Effector memory CD4-positive, alpha-beta T cell (primary cell): ENCODE measurements around the gene NOTCH2.
"Not testable (repeated sequence)": the region's sequence is repeated elsewhere in the genome, so short reads cannot be mapped to it uniquely, and the experiment has no call there.

Experiments used
- DNase-seq, 3 donors: peaks; one replicate each; pipeline ENCODE4 v3.0.0-alpha.2; 2020
- H3K27ac ChIP-seq: 2 replicates; pipeline ENCODE4 v1.7.0; 2013; ENCODE audit warnings: mild to moderate bottlenecking, low read length, moderate library complexity; ENCODE audit not compliant: insufficient read depth, poor library complexity, severe bottlenecking
- H3K27me3 ChIP-seq: replicated peaks from 2 replicates; pipeline ENCODE4 v1.7.0; 2013; ENCODE audit warnings: mild to moderate bottlenecking, low read length; ENCODE audit not compliant: insufficient read depth, control insufficient read depth, poor library complexity, severe bottlenecking
- H3K36me3 ChIP-seq: 2 replicates; pipeline ENCODE4 v1.7.0; 2013; ENCODE audit warnings: mild to moderate bottlenecking, low read length, moderate library complexity; ENCODE audit not compliant: control insufficient read depth, insufficient read depth
- H3K4me1 ChIP-seq: 2 replicates; pipeline ENCODE4 v1.7.0; 2013; ENCODE audit warnings: low read length, mild to moderate bottlenecking; ENCODE audit not compliant: control insufficient read depth, insufficient read depth, poor library complexity, severe bottlenecking
- H3K4me3 ChIP-seq: 2 replicates; pipeline ENCODE4 v1.7.0; 2013; ENCODE audit warnings: low read length, low read depth, mild to moderate bottlenecking; ENCODE audit not compliant: insufficient read depth, poor library complexity, severe bottlenecking
- H3K9me3 ChIP-seq: 2 replicates; pipeline ENCODE4 v1.7.0; 2013; ENCODE audit warnings: mild to moderate bottlenecking, low read length, moderate library complexity; ENCODE audit not compliant: control insufficient read depth

The NOTCH2 gene

DNA sequence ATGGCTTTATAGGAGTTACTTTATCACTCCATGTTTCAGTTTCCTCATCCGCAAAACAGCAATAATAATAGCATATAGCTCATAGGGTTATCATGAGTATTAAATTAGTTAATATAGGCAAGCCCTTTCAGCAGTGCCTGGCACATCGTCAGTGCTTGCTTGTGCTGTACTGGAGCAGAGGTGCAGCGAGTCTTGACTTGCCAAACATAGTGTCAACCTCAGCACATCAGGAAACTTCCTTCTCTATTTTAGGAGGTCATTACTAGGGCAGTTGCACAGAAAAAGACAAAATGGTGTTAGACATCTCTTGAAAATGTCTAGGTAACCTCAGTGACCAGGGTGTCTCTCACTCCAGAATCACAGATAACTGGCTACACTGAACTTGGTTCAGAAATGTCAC is 34.3 kb upstream of the NOTCH2 start:
- H3K36me3 ChIP-seq, DNase-seq, H3K4me1 ChIP-seq, H3K4me3 ChIP-seq, H3K9me3 ChIP-seq, H3K27me3 ChIP-seq, H3K27ac ChIP-seq: not testable (repeated sequence)

DNA sequence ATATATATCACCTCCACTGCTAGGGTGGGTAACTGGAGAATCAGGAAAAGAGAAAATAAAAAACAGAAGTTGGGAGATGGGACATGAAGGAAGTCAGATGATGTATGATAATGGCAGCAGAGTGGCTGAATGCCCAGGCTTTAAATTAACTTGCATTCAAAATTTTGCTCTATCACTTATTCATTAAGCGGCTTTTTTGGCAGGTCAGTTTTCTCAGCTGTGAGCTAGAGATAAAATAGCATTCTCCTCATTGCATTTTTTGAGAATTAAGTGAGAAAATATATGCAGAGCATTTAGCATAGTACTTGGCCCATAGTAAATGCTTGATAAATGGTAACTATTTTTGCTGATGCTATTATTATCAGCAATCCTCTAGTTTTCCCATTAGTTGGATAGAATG is 32.1 kb upstream of the NOTCH2 start:
- not testable (repeated sequence) for H3K27ac ChIP-seq, H3K36me3 ChIP-seq, H3K27me3 ChIP-seq, H3K9me3 ChIP-seq, DNase-seq, H3K4me1 ChIP-seq, H3K4me3 ChIP-seq

DNA sequence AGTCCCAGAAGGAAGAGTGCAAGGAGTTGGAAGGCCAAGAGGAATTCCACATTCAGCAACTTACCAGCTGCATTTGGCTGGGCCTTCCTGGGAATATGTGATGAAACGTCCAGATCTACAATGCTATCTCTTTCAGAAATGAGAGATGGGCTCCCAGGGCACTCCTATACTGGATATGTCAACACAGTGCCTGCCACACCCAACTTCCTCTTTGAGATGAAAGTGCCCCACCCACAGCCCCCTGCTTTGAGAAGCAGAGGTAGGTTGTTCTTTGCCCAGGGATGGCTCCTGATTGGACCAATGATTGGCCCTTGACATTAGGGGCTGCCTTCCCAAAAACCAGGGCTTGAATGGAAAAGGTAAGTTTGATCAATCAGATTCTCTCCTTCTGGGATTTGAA is 31.1 kb upstream of the NOTCH2 start:
- H3K27ac ChIP-seq, H3K4me1 ChIP-seq, H3K27me3 ChIP-seq, DNase-seq, H3K9me3 ChIP-seq, H3K36me3 ChIP-seq, H3K4me3 ChIP-seq: not testable (repeated sequence)

DNA sequence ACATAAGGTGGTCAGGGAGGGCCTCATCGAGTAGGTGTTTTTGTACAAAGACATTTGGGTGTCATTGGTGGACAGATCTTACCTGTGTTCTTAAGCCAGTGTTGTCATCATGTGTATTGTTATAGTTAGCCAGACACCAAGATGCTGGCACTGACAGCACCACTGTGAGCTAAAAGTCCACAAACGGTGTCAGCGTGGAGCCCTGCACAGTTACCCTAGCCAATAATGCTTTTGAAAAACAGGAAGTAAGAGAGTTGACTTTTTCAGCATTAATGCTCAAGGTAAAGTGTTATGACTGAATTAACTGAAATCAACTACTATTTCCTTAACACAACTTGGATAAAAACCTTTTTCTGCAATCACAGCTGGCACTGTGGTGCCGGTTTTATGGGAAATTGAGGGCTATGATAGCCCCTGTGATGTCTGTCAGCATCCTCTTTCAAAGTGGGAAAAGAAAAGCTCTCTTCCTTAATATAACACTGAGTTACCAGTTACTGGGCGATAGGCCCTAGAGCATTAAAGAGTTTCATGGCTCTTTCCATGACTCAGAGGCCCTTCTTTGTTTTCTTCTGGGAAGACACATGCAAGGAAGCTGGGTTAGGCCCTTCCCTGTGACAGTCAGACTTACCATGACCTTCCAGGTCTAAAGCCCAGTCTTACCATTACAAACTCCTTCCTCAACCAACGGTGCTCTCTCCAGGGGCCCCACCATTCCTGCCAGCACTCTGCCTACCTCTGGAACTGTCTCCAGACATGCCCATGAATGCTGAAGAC is 29.7 kb upstream of the NOTCH2 start:
- not testable (repeated sequence) for H3K4me3 ChIP-seq, H3K27me3 ChIP-seq, DNase-seq, H3K9me3 ChIP-seq, H3K36me3 ChIP-seq, H3K27ac ChIP-seq, H3K4me1 ChIP-seq

DNA sequence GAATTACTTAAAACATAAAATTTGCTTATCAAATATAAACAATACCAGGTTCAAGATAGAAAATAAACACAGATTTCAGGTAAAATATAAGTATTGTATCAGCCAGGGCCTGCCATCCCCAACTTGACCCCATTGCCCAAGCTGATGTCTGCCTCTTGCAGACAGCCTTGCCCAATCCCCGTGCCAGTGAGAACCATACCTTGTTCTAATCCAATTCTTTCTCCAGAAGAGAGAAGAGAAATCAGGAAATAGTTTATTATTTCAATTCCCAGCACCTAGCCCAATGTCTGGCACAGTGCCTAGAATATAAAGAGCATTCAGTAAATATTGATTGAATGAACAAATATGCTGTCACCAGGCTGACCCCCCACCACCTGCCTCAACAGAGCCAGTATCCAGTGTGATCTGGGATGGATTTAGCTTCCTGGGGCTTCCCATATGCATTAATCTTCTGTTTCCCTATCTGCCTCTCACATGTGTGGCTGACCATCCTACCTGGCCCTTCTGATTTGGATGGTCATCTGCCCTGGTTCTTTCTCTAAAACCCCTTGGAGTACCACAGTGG is 27.6 kb upstream of the NOTCH2 start:
- not testable (repeated sequence) for H3K27ac ChIP-seq, H3K27me3 ChIP-seq, H3K36me3 ChIP-seq, H3K9me3 ChIP-seq, DNase-seq, H3K4me1 ChIP-seq, H3K4me3 ChIP-seq

DNA sequence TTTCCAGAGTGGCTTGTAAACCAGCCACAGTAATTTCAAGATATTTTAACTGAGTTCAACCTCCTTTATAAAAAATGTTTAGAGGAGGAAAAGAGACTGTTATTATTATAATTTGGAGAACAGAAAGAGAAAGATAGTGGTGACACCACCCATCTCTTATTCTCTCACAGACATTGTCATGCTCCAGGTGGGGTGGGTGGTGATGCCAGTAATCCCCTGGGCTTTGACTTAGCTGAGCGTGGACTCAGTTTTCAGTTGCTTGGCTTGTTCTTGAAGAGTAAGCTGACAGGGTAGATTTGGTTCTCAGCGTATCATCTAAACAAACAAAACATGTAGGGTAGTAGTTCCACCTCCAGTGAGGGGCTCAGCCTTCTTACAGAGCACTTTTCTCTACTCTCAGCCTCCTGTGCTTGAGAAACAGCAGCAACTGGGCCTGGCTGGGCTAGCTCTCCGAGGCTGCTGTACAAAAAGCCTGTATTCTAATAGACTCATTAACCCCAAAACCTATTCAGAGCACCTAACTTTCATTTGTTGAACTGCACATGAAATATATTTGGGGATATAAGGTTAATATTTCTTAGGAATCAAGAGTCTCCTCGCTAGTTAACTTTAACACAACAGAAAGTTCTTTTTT is 24.2 kb upstream of the NOTCH2 start:
- H3K9me3 ChIP-seq, H3K36me3 ChIP-seq, H3K4me3 ChIP-seq, H3K4me1 ChIP-seq, H3K27ac ChIP-seq, DNase-seq, H3K27me3 ChIP-seq: not testable (repeated sequence)

DNA sequence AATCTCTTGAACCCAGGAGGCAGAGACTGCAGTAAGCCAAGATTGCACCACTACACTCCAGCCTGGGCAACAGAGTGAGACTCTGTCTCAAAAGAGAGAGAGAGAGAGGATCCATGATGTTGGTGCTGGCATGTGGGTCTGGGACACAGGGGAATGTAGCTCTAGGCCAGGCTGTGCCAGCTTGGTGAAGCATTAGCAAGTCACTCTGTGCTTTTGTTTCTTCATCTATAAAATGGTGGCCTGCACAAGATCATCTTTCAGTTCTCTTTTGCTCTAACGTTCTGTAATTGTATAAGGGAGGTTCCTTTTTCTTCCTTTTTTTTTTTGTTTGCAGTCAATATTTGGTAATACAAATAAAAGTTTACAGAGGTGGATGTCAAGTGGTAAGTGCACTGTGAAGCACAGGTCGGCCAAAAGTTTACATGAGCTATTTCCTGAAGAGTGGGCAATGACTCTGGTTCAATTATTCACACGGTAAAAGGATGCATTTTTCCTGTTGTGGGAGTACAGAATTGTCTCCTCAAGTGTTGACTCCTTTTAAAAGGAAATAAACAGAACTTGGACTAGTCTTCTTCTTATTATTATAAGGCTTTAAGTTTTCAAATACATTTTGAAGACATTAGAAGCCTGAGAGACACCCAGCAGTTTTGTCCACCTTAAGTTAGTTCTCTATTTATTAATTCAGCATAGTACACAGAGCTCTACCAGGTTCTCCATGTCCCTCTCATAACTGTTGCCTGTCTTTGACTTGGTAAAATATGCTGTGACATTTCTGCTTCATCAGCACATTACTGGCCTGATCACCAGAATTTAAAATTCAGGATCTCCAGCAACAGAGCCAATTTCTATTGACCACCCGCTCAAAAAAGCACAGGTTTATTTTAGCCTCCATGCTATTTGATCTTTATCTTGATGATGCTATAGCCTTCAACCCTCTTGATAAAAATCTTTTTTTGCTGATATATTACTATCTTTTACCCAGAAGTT is 23.1 kb upstream of the NOTCH2 start:
- H3K4me1 ChIP-seq, H3K27me3 ChIP-seq, H3K27ac ChIP-seq, H3K36me3 ChIP-seq, H3K4me3 ChIP-seq, DNase-seq, H3K9me3 ChIP-seq: not testable (repeated sequence)

DNA sequence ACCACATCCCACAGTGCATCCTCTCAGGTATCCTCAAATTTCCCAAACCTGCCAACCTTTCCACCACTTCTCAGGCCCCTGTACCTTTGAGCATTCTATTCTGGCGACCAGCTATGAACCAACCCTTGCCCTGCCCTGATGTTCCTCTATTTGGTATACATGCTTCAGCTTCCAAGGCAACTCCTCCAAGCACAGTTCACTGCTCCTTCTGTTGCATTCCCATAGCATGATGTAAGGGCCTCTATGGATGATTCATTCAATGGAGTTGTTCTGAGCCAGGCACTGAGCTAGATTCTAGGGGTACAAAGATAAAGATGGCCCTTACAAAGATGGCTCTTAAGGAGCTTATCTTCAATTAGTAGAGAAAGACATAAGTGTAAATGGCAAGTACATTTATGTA is 21.4 kb upstream of the NOTCH2 start:
- not testable (repeated sequence) for H3K36me3 ChIP-seq, H3K4me3 ChIP-seq, DNase-seq, H3K27me3 ChIP-seq, H3K9me3 ChIP-seq, H3K27ac ChIP-seq, H3K4me1 ChIP-seq

DNA sequence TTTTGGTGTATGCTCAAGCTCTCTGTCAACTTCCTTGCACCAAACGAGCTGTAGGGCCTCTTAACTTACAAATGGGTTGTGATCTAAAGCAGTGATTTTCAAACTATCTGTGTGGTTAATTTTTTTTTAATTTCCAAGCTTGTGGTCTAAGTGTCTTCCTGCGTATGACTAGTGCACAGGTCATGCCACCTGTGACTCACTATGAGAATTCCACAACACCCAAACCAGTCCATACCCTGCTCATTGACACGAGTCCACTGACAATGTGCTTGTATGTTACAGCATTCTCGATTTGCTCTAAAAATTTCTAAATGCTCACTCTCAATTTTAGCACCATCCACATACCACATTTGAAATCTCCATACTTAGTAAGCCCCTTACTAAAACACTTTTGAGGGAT is 18.5 kb upstream of the NOTCH2 start:
- not testable (repeated sequence) for H3K9me3 ChIP-seq, H3K4me1 ChIP-seq, H3K27ac ChIP-seq, H3K36me3 ChIP-seq, H3K27me3 ChIP-seq, H3K4me3 ChIP-seq
- peak; percentile 9 to 29 (median 9) for DNase-seq

DNA sequence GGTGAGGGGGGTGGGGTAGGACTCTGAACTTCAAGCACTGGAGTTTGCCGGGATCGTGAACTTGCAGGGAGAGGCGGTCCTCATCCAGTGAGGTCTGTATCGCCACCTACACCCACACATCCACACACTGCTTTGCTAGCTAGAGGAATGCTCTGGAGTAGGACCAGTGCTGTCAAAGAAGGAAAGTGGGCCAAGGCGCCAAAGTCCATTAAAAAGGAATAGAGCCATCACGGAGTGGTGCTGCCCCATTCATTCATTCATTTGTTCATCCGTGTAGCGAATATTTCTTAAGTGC is 405 bp upstream of the NOTCH2 start:
- H3K9me3 ChIP-seq, H3K27me3 ChIP-seq, H3K36me3 ChIP-seq, DNase-seq, H3K27ac ChIP-seq, H3K4me3 ChIP-seq, H3K4me1 ChIP-seq: not testable (repeated sequence)
